Purkinje cell (primary cell): ENCODE results near the gene DSN1. TPM values are rescaled to one million over a fixed set of nuclear protein-coding genes. Genes with fewer than 3 reads are reported as not detected.

Experiments used
- polyA plus RNA-seq: library from polyadenylated mRNA; unstranded; fragments of >200 nt; fragmentation: Nextera tagmentation; gene quantifications from 2 replicates; pipeline ENCODE4 v1.2.1, GENCODE V29; 2014

Gene DSN1
- 4.5 and 7.7 TPM in 2 replicates for polyA plus RNA-seq

GRCh38 chr20:36773597-36774390 is at the start of gene DSN1:
Gene DSN1 (minus strand): TSS chr20:36773763. CDS start chr20:36771458, 2,305 bp downstream.

GRCh38 chr20:36745927-36746659 is 27.5 kb downstream of the DSN1 start, which contains the start of gene NDRG3:
Gene NDRG3 (minus strand): TSS chr20:36746090. CDS start chr20:36721735, 24,355 bp downstream.

Other genes with a start within 250 kb of the DSN1 start
- not detected in 2 replicates for gene MYL9, start 232.2 kb downstream of the DSN1 start, polyA plus RNA-seq
- 0.73 TPM in 1 of 2 replicates, not detected in the other for gene TGIF2, start 200.2 kb downstream of the DSN1 start, polyA plus RNA-seq
- 75.4 and 83.4 TPM in 2 replicates for gene RAB5IF, start 168.0 kb downstream of the DSN1 start, polyA plus RNA-seq
- gene SLA2, start 127.6 kb downstream of the DSN1 start, polyA plus RNA-seq: not detected in 2 replicates
- 47.9 and 65.9 TPM in 2 replicates for gene NDRG3, start 27.7 kb downstream of the DSN1 start, polyA plus RNA-seq
- not detected in 2 replicates for gene TLDC2, start 102.4 kb upstream of the DSN1 start, polyA plus RNA-seq
- gene SAMHD1, start 177.9 kb upstream of the DSN1 start, polyA plus RNA-seq: 9.6 and 17.9 TPM in 2 replicates